Progenitor cell of endocrine pancreas (in vitro differentiated cells): Measurements from ENCODE around the gene SNRK. TPM values are rescaled to one million over a fixed set of nuclear protein-coding genes. Genes with fewer than 3 reads are reported as not detected.

Experiments used
- DNase-seq: peaks from one replicate; pipeline ENCODE4 v3.0.0; 2021; ENCODE audit warnings: low spot score; ENCODE audit not compliant: unreplicated experiment
- H3K27ac Mint-ChIP-seq: 2 replicates; pipeline ENCODE4 v1.8.0; 2021; ENCODE audit warnings: mild to moderate bottlenecking, moderate library complexity, mixed read lengths
- H3K27me3 Mint-ChIP-seq: 2 replicates; pipeline ENCODE4 v1.8.0; 2021; ENCODE audit warnings: mixed read lengths
- H3K36me3 Mint-ChIP-seq: 2 replicates; pipeline ENCODE4 v1.8.0; 2022; ENCODE audit warnings: mixed read lengths; ENCODE audit not compliant: insufficient read depth
- H3K4me1 Mint-ChIP-seq: 2 replicates; pipeline ENCODE4 v1.8.0; 2021; ENCODE audit warnings: low read depth, mixed read lengths
- H3K4me3 Mint-ChIP-seq: 2 replicates; pipeline ENCODE4 v1.8.0; 2021; ENCODE audit warnings: low read depth, mild to moderate bottlenecking, moderate library complexity, mixed read lengths
- H3K9me3 Mint-ChIP-seq: 2 replicates; pipeline ENCODE4 v1.8.0; 2021; ENCODE audit warnings: low read depth, mixed read lengths
- CTCF ChIP-seq: fragments of 200-600 bp; sonication (generic); IDR thresholded peaks from one replicate; pipeline ENCODE4 v1.5.0; 2021; ENCODE audit warnings: antibody characterized with exemption, mild to moderate bottlenecking; ENCODE audit not compliant: unreplicated experiment
- total RNA-seq: library from RNA; stranded (reverse); gene quantifications from 2 replicates; pipeline ENCODE4 v1.2.1, GENCODE V29; 2021

SNRK gene
- total RNA-seq, 1 donor from 2014 or later: 23.6 TPM

GRCh38 chr3:43326891-43327581 is 40.7 kb downstream of the SNRK start:
- peaks cover 20% of the 10 kb centered on the region for H3K4me1 Mint-ChIP-seq
- H3K36me3 Mint-ChIP-seq: peaks cover 8% of the 10 kb centered on the region
- no peak overlapping the region for H3K4me3 Mint-ChIP-seq
- H3K27ac Mint-ChIP-seq: no peak overlapping the region
- no peak for TF ChIP-seq CTCF
- H3K9me3 Mint-ChIP-seq: peaks cover 3% of the 10 kb centered on the region
- H3K27me3 Mint-ChIP-seq: no peaks in the 10 kb centered on the region
- no peak for DNase-seq

GRCh38 chr3:43327582-43327979 is 41.2 kb downstream of the SNRK start:
- H3K4me1 Mint-ChIP-seq: peaks cover 20% of the 10 kb centered on the region
- H3K27me3 Mint-ChIP-seq: no peaks in the 10 kb centered on the region
- H3K27ac Mint-ChIP-seq: no peak overlapping the region
- peaks cover 3% of the 10 kb centered on the region for H3K9me3 Mint-ChIP-seq
- no peak for DNase-seq
- H3K36me3 Mint-ChIP-seq: peaks cover 10% of the 10 kb centered on the region
- no peak overlapping the region for H3K4me3 Mint-ChIP-seq
- no peak for TF ChIP-seq CTCF

- Mint-ChIP-seq H3K36me3 (peaks cover 15% of the 10 kb centered on the region), H3K27me3 (no peaks in the 10 kb centered on the region), H3K9me3 (peaks cover 2% of the 10 kb centered on the region), H3K27ac (no peak overlapping the region), H3K4me3 (no peak overlapping the region), H3K4me1 (peaks cover 20% of the 10 kb centered on the region)
- DNase-seq: no peak
- no peak for TF ChIP-seq CTCF
Measured at GRCh38 chr3:43328653-43329052, 42.3 kb downstream of the SNRK start.

GRCh38 chr3:43330981-43331380 is 44.6 kb downstream of the SNRK start:
- no peak overlapping the region for H3K4me3 Mint-ChIP-seq
- H3K36me3 Mint-ChIP-seq: peaks cover 29% of the 10 kb centered on the region
- no peaks in the 10 kb centered on the region for H3K27me3 Mint-ChIP-seq
- H3K9me3 Mint-ChIP-seq: peaks cover 12% of the 10 kb centered on the region
- TF ChIP-seq CTCF: no peak
- H3K27ac Mint-ChIP-seq: no peak overlapping the region
- DNase-seq: no peak
- peaks cover 15% of the 10 kb centered on the region for H3K4me1 Mint-ChIP-seq

GRCh38 chr3:43331381-43331780 is 45.0 kb downstream of the SNRK start:
- Mint-ChIP-seq H3K4me1 (peaks cover 11% of the 10 kb centered on the region), H3K4me3 (no peak overlapping the region)

More at GRCh38 chr3:43331381-43331780, 45.0 kb downstream of the SNRK start:
- H3K9me3 Mint-ChIP-seq: peaks cover 15% of the 10 kb centered on the region
- no peak overlapping the region for H3K27ac Mint-ChIP-seq
- no peak for TF ChIP-seq CTCF
- H3K36me3 Mint-ChIP-seq: peaks cover 33% of the 10 kb centered on the region
- H3K27me3 Mint-ChIP-seq: no peaks in the 10 kb centered on the region
- DNase-seq: no peak
